HS-27A (cell line): ENCODE results near the gene OGFOD1.
A peak's percentile ranks its signal among the peaks of the same experiment; 100 is the strongest.

ENCODE experiments used
- DNase-seq: peaks from one replicate; pipeline ENCODE4 v3.0.0-alpha.2; 2012; ENCODE audit warnings: low read depth, missing footprints

The OGFOD1 gene

GRCh38 chr16:56450986-56451752, at the start of gene OGFOD1, which contains the start of gene NUDT21:
OGFOD1 (plus strand) TSS chr16:56451554; CDS start chr16:56451613, 59 bp downstream.
NUDT21 (minus strand) TSS chr16:56451332; CDS start chr16:56451202, 130 bp downstream.
- peak; percentile 95 for DNase-seq

- DNase-seq: no peak
These were observed 45.2 kb upstream of the OGFOD1 start for GRCh38 chr16:56405977-56406672.

- DNase-seq: no peak
These were observed 42.8 kb upstream of the OGFOD1 start for GRCh38 chr16:56408379-56409098.

- no peak for DNase-seq
These were observed 42.2 kb upstream of the OGFOD1 start for GRCh38 chr16:56409195-56409594.

- no peak for DNase-seq
These were observed 40.2 kb upstream of the OGFOD1 start for GRCh38 chr16:56411123-56411522.

- no peak for DNase-seq
These were observed 39.7 kb upstream of the OGFOD1 start for GRCh38 chr16:56411624-56412023.

- no peak for DNase-seq
These were observed 38.0 kb upstream of the OGFOD1 start for GRCh38 chr16:56413381-56413780.

- DNase-seq: no peak
These were observed 37.0 kb upstream of the OGFOD1 start for GRCh38 chr16:56414366-56414765.

- no peak for DNase-seq
These were observed 35.5 kb upstream of the OGFOD1 start for GRCh38 chr16:56415875-56416274.

- DNase-seq: no peak
These were observed 34.2 kb upstream of the OGFOD1 start for GRCh38 chr16:56417138-56417537.

- DNase-seq: no peak
These were observed 31.4 kb upstream of the OGFOD1 start for GRCh38 chr16:56419740-56420548.

- DNase-seq: no peak
These were observed 30.7 kb upstream of the OGFOD1 start for GRCh38 chr16:56420613-56421012.

- no peak for DNase-seq
These were observed 30.0 kb upstream of the OGFOD1 start for GRCh38 chr16:56421313-56421712.

GRCh38 chr16:56421976-56422669, 29.2 kb upstream of the OGFOD1 start:
- DNase-seq: no peak

GRCh38 chr16:56422896-56423441, 28.4 kb upstream of the OGFOD1 start:
- DNase-seq: no peak

GRCh38 chr16:56423584-56424403, 27.6 kb upstream of the OGFOD1 start:
- DNase-seq: no peak

- DNase-seq: no peak
These were observed 27.0 kb upstream of the OGFOD1 start for GRCh38 chr16:56424404-56424764.

GRCh38 chr16:56424791-56425438, 26.4 kb upstream of the OGFOD1 start:
- DNase-seq: no peak

- no peak for DNase-seq
These were observed 25.9 kb upstream of the OGFOD1 start, which contains the start of gene AMFR for GRCh38 chr16:56425439-56425832. AMFR (minus strand) TSS chr16:56425545; CDS start chr16:56425327, 218 bp downstream.
